HCT116 (cell line): ENCODE results near the gene TYMP.

Source experiments
- EZH2 ChIP-seq: fragments of 200-600 bp; sonication (generic); IDR thresholded peaks from 2 replicates; pipeline ENCODE4 v1.6.1; 2017; ENCODE audit warnings: antibody characterized with exemption, mixed run types
- EZH2phosphoT487 ChIP-seq: fragments of 200-600 bp; IDR thresholded peaks from 2 replicates; pipeline ENCODE4 v1.6.1; 2018; ENCODE audit warnings: antibody characterized with exemption, borderline replicate concordance
- JUND ChIP-seq: IDR thresholded peaks from 2 replicates; pipeline ENCODE4 v1.6.1; 2012
- POLR2A ChIP-seq: IDR thresholded peaks from 2 replicates; pipeline ENCODE4 v1.7.0; 2011; ENCODE audit warnings: borderline replicate concordance; ENCODE audit not compliant: insufficient read depth, insufficient read length; ENCODE audit errors: extremely low read depth
- POLR2AphosphoS5 ChIP-seq: IDR thresholded peaks from 2 replicates; pipeline ENCODE4 v1.6.1; 2011; ENCODE audit warnings: mild to moderate bottlenecking, low read depth, low read length, moderate library complexity
- SIN3A ChIP-seq: IDR thresholded peaks from 2 replicates; pipeline ENCODE4 v1.6.1; 2012; ENCODE audit warnings: low read depth
- ZNF274 ChIP-seq: fragments of 200-500 bp; sonication (Bioruptor generic); IDR thresholded peaks from 2 replicates; pipeline ENCODE4 v1.6.1; 2014; ENCODE audit warnings: mild to moderate bottlenecking, low read depth, low read length, inconsistent platforms
- TF ChIP-seq, protein P1 (sequence below), 3 experiments: fragments of 200-600 bp in 1 of 3; sonication (generic) in 1 of 3; IDR thresholded peaks in 2 of 3; conservative IDR thresholded peaks in 1 of 3; 2 replicates each; pipeline ENCODE4 v1.5.1; 2012 to 2017; ENCODE audit warnings: low read depth in 2 of 3, low read length in 2 of 3, antibody characterized with exemption in 1 of 3, borderline replicate concordance in 1 of 3, control low read depth in 1 of 3, mild to moderate bottlenecking in 1 of 3, mixed read lengths in 1 of 3, mixed run types in 1 of 3, moderate library complexity in 1 of 3; ENCODE audit not compliant: insufficient read depth in 1 of 3

DNA sequence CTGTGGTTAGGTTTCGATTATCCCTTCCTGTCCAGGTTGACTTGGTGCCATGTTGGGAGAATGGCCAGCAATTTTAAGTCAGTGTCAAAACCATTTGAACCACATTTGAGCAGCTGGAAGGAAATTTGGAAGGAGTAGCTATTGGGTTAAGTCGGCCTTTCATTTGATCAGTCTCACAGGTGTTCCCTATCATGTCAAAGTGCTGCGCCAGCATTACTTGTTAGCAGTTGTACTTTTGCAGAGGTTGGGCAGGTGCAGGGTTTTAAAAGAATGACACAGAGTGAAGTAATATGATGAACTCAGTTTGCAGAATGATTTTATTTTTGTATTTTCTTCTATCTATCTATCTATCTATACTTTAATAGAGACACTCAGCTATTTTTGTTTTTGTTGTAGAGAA is 6.4 kb upstream of the TYMP start:
- TF ChIP-seq, protein P1, sequence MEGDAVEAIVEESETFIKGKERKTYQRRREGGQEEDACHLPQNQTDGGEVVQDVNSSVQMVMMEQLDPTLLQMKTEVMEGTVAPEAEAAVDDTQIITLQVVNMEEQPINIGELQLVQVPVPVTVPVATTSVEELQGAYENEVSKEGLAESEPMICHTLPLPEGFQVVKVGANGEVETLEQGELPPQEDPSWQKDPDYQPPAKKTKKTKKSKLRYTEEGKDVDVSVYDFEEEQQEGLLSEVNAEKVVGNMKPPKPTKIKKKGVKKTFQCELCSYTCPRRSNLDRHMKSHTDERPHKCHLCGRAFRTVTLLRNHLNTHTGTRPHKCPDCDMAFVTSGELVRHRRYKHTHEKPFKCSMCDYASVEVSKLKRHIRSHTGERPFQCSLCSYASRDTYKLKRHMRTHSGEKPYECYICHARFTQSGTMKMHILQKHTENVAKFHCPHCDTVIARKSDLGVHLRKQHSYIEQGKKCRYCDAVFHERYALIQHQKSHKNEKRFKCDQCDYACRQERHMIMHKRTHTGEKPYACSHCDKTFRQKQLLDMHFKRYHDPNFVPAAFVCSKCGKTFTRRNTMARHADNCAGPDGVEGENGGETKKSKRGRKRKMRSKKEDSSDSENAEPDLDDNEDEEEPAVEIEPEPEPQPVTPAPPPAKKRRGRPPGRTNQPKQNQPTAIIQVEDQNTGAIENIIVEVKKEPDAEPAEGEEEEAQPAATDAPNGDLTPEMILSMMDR (IDR thresholded peaks at IDR 0.05 in 2 of 3, conservative IDR thresholded peaks at IDR 0.05 in 1 of 3; ENCODE audit: borderline replicate concordance in 1 of 3, insufficient read depth in 1 of 3, low read depth in 2 of 3, low read length in 2 of 3): no peak
- no peak for TF ChIP-seq ZNF274
- TF ChIP-seq JUND: no peak
- no peak for TF ChIP-seq EZH2
- TF ChIP-seq POLR2AphosphoS5: no peak
- TF ChIP-seq POLR2A: no peak
- no peak for TF ChIP-seq SIN3A
- TF ChIP-seq EZH2phosphoT487: no peak
